OCI-LY1 (cell line): ENCODE data around the gene HOXC10.

Source experiments
- H2AFZ ChIP-seq: fragments of 200-600 bp; sonication (generic), shearing (Covaris generic); 2 replicates; pipeline ENCODE4 v1.6.0; 2014; ENCODE audit warnings: antibody characterized with exemption, mild to moderate bottlenecking, low read length
- H3F3A ChIP-seq: fragments of 200-600 bp; sonication (generic), shearing (Covaris generic); 2 replicates; pipeline ENCODE4 v1.6.0; 2014; ENCODE audit warnings: mild to moderate bottlenecking, antibody characterized with exemption, low read length, moderate library complexity; ENCODE audit not compliant: insufficient read depth
- H3K27ac ChIP-seq: fragments of 200-600 bp; sonication (generic); 2 replicates; pipeline ENCODE4 v1.5.1; 2014; ENCODE audit warnings: low read length, mixed run types, mild to moderate bottlenecking, low read depth; ENCODE audit not compliant: poor library complexity, severe bottlenecking
- H3K27me3 ChIP-seq: fragments of 200-600 bp; sonication (generic); 2 replicates; pipeline ENCODE4 v1.6.0; 2014; ENCODE audit warnings: antibody characterized with exemption, mild to moderate bottlenecking, low read length, moderate library complexity; ENCODE audit not compliant: insufficient read depth
- H3K36me3 ChIP-seq: fragments of 200-600 bp; sonication (generic); 2 replicates; pipeline ENCODE4 v1.6.1; 2014; ENCODE audit warnings: mild to moderate bottlenecking, antibody characterized with exemption, low read length, moderate library complexity, mixed read lengths; ENCODE audit not compliant: insufficient read depth
- H3K4me1 ChIP-seq: fragments of 200-600 bp; sonication (generic); 2 replicates; pipeline ENCODE4 v1.5.1; 2014; ENCODE audit warnings: mild to moderate bottlenecking, low read length, moderate library complexity; ENCODE audit not compliant: insufficient read depth, severe bottlenecking
- H3K4me2 ChIP-seq: fragments of 200-600 bp; sonication (generic), shearing (Covaris generic); 2 replicates; pipeline ENCODE4 v1.6.1; 2014; ENCODE audit warnings: low read length
- H3K4me3 ChIP-seq: fragments of 200-600 bp; sonication (generic); 2 replicates; pipeline ENCODE4 v1.5.1; 2014; ENCODE audit warnings: low read length, low read depth, mild to moderate bottlenecking, mixed read lengths; ENCODE audit not compliant: poor library complexity, severe bottlenecking
- H3K79me2 ChIP-seq: fragments of 200-600 bp; shearing (Covaris generic); 2 replicates; pipeline ENCODE4 v1.6.1; 2016; ENCODE audit warnings: mixed run types, low read length, mixed read lengths; ENCODE audit not compliant: insufficient read depth
- H3K9ac ChIP-seq: fragments of 200-600 bp; sonication (generic), shearing (Covaris generic); 2 replicates; pipeline ENCODE4 v1.6.1; 2014; ENCODE audit warnings: mild to moderate bottlenecking, low read length, mixed read lengths
- H3K9me2 ChIP-seq: fragments of 200-600 bp; sonication (generic), shearing (Covaris generic); 2 replicates; pipeline ENCODE4 v1.6.1; 2014; ENCODE audit warnings: low read depth, mild to moderate bottlenecking, low read length, mixed read lengths
- H3K9me3 ChIP-seq: fragments of 200-600 bp; shearing (Covaris generic); 2 replicates; pipeline ENCODE4 v1.6.1; 2014; ENCODE audit warnings: low read length, mixed read lengths
- H4K20me1 ChIP-seq: fragments of 200-600 bp; sonication (generic), shearing (Covaris generic); 2 replicates; pipeline ENCODE4 v1.6.0; 2016; ENCODE audit warnings: mild to moderate bottlenecking, low read length; ENCODE audit not compliant: insufficient read depth
- EZH2 ChIP-seq: fragments of 200-600 bp; sonication (generic), shearing (Covaris generic); IDR thresholded peaks from 2 replicates; pipeline ENCODE4 v1.8.0; 2017; ENCODE audit warnings: borderline replicate concordance, mixed run types, mild to moderate bottlenecking, antibody characterized with exemption, low read length, moderate library complexity, mixed read lengths
- TF ChIP-seq, protein P1 (sequence below): fragments of 200-600 bp; sonication (generic), shearing (Covaris generic); IDR thresholded peaks from 2 replicates; pipeline ENCODE4 v1.5.1; 2017; ENCODE audit warnings: mild to moderate bottlenecking, antibody characterized with exemption, low read length, moderate library complexity, mixed read lengths

The HOXC10 gene

DNA sequence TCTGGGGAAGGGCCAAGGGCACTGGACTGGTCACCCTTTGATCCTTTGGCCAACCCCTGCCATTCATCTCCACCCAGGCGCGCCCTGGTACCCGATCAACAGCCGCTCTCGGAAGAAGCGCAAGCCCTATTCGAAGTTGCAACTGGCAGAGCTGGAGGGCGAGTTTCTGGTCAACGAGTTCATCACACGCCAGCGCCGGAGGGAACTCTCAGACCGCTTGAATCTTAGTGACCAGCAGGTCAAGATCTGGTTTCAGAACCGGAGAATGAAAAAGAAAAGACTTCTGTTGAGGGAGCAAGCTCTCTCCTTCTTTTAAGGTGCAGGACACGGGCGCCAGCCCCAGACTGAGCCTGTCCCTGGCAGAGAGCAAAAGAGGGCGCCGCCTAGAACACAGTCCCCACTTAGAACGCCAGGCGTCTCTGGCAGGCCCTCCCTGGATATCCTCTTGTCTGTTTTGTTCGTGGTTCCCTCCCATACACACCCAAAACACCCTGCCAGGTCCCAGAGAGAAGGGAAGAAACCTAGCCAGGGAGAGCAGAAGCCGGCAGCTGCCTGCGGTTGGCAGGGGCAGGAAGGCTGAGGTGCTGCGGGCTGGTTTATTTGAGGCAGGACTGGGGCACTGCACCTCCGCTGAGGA is 28.6 kb upstream of the HOXC10 start:
- Histone ChIP-seq H3K27ac (no peak overlapping the region), H3K4me2 (no peak overlapping the region), H4K20me1 (no peaks in the 10 kb centered on the region)

DNA sequence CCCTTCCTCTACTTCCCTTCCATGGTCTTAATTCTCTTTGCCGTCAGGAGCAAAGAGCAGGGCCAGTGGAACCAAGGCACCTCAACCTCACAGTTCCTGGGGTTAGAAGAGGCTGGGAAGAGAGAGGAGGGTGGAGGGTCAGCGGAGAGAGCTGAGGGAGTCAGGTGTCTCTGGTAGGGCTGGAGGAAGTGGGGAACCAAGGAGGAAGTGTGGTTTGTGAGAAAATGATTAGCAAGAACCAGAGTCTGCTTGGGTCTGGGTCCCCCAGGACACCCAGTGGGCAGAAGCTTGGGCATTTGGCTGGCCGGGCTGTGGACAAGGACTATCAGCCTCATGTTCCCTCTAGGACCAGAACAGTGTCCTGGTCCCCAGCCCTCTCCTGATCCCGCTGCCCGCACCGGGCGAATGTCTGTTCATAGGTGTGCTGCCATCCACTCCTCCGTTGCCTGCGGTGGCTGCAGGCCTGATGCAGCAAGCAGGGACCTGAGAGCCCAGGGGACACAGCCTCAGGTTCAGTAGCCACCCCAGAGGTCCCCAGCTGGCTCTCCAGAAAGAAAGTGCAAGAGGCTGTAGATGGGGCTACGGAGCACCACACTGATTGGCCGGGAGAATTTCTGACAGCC is 27.9 kb upstream of the HOXC10 start:
- Histone ChIP-seq H4K20me1 (no peaks in the 10 kb centered on the region), H3K79me2 (no peaks in the 10 kb centered on the region), H3K27ac (no peak overlapping the region), H3K4me3 (no peak overlapping the region), H3K36me3 (no peaks in the 10 kb centered on the region), H3K9me3 (no peaks in the 10 kb centered on the region), H3K4me1 (no peaks in the 10 kb centered on the region), H3K27me3 (no peaks in the 10 kb centered on the region; the same call in 1 of the 2 replicates), H3F3A (no peaks in the 10 kb centered on the region), H2AFZ (no peak overlapping the region), H3K4me2 (no peak overlapping the region), H3K9me2 (no peaks in the 10 kb centered on the region), H3K9ac (no peak overlapping the region)
- TF ChIP-seq, protein P1, sequence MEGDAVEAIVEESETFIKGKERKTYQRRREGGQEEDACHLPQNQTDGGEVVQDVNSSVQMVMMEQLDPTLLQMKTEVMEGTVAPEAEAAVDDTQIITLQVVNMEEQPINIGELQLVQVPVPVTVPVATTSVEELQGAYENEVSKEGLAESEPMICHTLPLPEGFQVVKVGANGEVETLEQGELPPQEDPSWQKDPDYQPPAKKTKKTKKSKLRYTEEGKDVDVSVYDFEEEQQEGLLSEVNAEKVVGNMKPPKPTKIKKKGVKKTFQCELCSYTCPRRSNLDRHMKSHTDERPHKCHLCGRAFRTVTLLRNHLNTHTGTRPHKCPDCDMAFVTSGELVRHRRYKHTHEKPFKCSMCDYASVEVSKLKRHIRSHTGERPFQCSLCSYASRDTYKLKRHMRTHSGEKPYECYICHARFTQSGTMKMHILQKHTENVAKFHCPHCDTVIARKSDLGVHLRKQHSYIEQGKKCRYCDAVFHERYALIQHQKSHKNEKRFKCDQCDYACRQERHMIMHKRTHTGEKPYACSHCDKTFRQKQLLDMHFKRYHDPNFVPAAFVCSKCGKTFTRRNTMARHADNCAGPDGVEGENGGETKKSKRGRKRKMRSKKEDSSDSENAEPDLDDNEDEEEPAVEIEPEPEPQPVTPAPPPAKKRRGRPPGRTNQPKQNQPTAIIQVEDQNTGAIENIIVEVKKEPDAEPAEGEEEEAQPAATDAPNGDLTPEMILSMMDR: no peak
- no peak for TF ChIP-seq EZH2

More for the DNA sequence above, 28.6 kb upstream of the HOXC10 start:
- no peak for TF ChIP-seq EZH2
- TF ChIP-seq, protein P1: no peak
- Histone ChIP-seq H3K36me3 (no peaks in the 10 kb centered on the region), H3K9ac (no peak overlapping the region), H2AFZ (no peak overlapping the region), H3K9me3 (no peaks in the 10 kb centered on the region), H3K4me1 (no peaks in the 10 kb centered on the region), H3K27me3 (no peaks in the 10 kb centered on the region; the same call in 1 of the 2 replicates), H3F3A (no peaks in the 10 kb centered on the region), H3K9me2 (no peaks in the 10 kb centered on the region), H3K79me2 (no peaks in the 10 kb centered on the region), H3K4me3 (no peak overlapping the region)

DNA sequence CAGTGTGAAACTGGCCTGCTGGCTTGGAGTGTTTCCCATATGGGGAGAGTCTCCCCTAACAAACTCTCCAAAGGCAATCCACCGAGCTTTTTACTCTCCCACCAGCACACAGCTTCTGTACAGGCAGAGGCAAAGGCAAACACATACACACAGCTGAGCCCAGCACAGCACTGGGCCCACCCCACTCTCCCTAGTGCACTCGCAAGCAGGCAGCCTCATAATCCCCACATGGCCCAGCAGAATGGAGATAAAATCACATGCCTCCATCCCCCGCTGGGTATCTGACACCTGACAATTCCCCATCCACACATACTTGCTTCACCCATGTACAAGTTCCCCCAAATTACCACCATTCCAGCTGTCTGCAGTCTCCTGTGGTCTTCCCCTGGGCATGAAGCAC is 26.8 kb upstream of the HOXC10 start:
- Histone ChIP-seq H3K79me2 (no peaks in the 10 kb centered on the region), H3F3A (no peaks in the 10 kb centered on the region), H2AFZ (no peak overlapping the region), H3K27ac (no peak overlapping the region), H3K9ac (no peak overlapping the region), H3K27me3 (no peaks in the 10 kb centered on the region; the same call in 1 of the 2 replicates), H3K4me3 (no peak overlapping the region), H3K9me2 (no peaks in the 10 kb centered on the region), H4K20me1 (no peaks in the 10 kb centered on the region), H3K36me3 (no peaks in the 10 kb centered on the region), H3K4me2 (no peak overlapping the region), H3K4me1 (no peaks in the 10 kb centered on the region), H3K9me3 (no peaks in the 10 kb centered on the region)
- TF ChIP-seq, protein P1: no peak
- TF ChIP-seq EZH2: no peak
